Lower lobe of right lung (tissue), 2 donors: ENCODE data around the gene ZNF333. TPM values are rescaled to one million over a fixed set of nuclear protein-coding genes. Genes with fewer than 3 reads are reported as not detected.

ENCODE experiments used
- ATAC-seq, 2 donors: fragments of 200-7000 bp; cut with Tn5 transposase; one replicate each; pipeline ENCODE4 v1.9.1; 2020 to 2022; ENCODE audit warnings: mild to moderate bottlenecking in 2 of 2, moderate library complexity in 2 of 2
- DNase-seq: peaks from one replicate; pipeline ENCODE4 v3.0.0-alpha.2; 2020
- H3K27ac ChIP-seq: fragments of 200-600 bp; one replicate; pipeline ENCODE4 v1.8.0; 2022
- H3K27me3 ChIP-seq: fragments of 200-600 bp; one replicate; pipeline ENCODE4 v1.8.0; 2022; ENCODE audit warnings: low read depth
- H3K36me3 ChIP-seq: fragments of 200-600 bp; one replicate; pipeline ENCODE4 v1.8.0; 2022; ENCODE audit warnings: mild to moderate bottlenecking
- H3K4me1 ChIP-seq: fragments of 200-600 bp; one replicate; pipeline ENCODE4 v1.8.0; 2022
- H3K4me3 ChIP-seq: fragments of 200-600 bp; one replicate; pipeline ENCODE4 v1.8.0; 2022; ENCODE audit warnings: mild to moderate bottlenecking
- H3K9me3 ChIP-seq: fragments of 200-600 bp; one replicate; pipeline ENCODE4 v1.8.0; 2022
- CTCF ChIP-seq: fragments of 200-600 bp; IDR thresholded peaks from one replicate; pipeline ENCODE4 v1.8.0; 2022; ENCODE audit warnings: antibody characterized with exemption, mild to moderate bottlenecking
- intact Hi-C: fragments of 100-400 bp; cut with DNase I; formaldehyde crosslinking; loops from one replicate; pipeline ENCODE4 v1.11.0; 2022
- long read RNA-seq: library from polyadenylated mRNA; unstranded; transcript quantifications from one replicate; pipeline ENCODE4 v2.0.0, GENCODE V29; 2021
- total RNA-seq: library from RNA; stranded (reverse); fragmentation: NEBNext Ultra II Directional; extraction: Animal tissue kit (Norgen Biotek cat#: 25700); gene quantifications from one replicate; pipeline ENCODE4 v1.2.1, GENCODE V29; 2021
- donor health status: DM: no; HTN: yes; CAD: no; lungs with severe emphysema.

The ZNF333 gene
- 20.0 TPM for total RNA-seq
- long read RNA-seq, full-length matches to known transcripts = 7 of 21 reads
- long read RNA-seq, partial matches to known transcripts = 6 of 21 reads
- long read RNA-seq, other reads (novel, unspliced or antisense) = 8 of 21 reads

DNA sequence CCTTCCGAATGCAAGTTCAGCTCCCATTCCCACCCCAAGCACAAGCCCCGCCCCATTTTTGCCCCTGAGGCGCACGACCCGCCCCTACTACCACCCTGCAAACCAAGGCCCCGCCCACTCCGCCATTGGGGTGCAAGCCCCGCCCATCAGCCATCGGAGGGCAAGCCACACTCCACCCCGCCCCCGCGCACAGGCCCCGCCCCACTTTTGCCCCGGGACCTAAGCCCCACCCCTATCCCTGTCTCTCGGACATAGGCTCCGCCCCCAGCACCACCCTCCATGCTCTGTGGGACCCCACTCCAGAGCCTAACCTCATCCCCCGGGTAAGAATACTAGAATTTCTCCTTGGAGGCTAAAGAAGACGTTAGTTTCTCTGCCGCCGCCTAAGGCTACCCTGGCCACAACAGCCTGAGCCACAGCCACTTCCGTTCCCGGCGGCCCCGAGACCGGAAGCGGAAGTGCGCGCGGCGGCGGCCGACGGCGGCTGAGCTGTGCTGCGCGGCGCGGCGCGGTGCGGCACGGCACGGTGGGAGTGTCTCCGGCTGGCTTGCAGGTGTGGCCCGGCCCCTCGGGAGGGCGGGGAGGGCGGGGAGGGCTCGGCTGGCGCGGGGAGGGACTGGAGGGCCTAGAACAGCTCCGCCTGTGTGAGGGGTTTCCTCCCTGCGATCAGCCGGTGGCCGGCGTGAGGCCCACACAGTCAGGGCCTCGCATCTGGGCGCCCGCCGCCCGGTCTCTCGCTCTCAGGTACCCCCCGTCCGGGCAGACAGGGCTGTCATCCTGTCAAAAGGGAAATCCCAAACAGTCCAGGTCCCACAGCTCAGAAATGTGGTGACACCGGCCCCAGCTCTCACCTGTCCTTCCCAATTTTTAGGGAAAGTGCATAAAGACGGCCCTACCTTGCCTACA lies at the start of gene ZNF333:
Gene ZNF333 (plus strand): TSS at position 451 of the 906 bp plus-strand sequence. CDS start 3,444 bp downstream, outside the sequence.
- H3K4me1 ChIP-seq = peaks cover 17% of the 10 kb centered on the region
- no peak for TF ChIP-seq CTCF
- H3K27ac ChIP-seq = peak within 1 kb of the TSS; percentile 96
- H3K36me3 ChIP-seq = peaks cover 13% of the 10 kb centered on the region
- intact Hi-C loops = no loop called here
- no peaks in the 10 kb centered on the region for H3K27me3 ChIP-seq
- H3K9me3 ChIP-seq = no peaks in the 10 kb centered on the region
- ATAC-seq (peak; percentile 99), DNase-seq (peak; percentile 98)
- peak within 1 kb of the TSS; percentile 85 for H3K4me3 ChIP-seq

GRCh38 chr19:14648506-14648905 lies 41.3 kb upstream of the ZNF333 start:
- no peak for TF ChIP-seq CTCF
- peaks cover 5% of the 10 kb centered on the region for H3K27me3 ChIP-seq
- no peak overlapping the region for H3K27ac ChIP-seq
- intact Hi-C loops = no loop called here
- no peaks in the 10 kb centered on the region for H3K4me1 ChIP-seq
- H3K9me3 ChIP-seq = no peaks in the 10 kb centered on the region
- no peak overlapping the region for H3K4me3 ChIP-seq
- H3K36me3 ChIP-seq = no peaks in the 10 kb centered on the region
- no peak for ATAC-seq
- DNase-seq = no peak

DNA sequence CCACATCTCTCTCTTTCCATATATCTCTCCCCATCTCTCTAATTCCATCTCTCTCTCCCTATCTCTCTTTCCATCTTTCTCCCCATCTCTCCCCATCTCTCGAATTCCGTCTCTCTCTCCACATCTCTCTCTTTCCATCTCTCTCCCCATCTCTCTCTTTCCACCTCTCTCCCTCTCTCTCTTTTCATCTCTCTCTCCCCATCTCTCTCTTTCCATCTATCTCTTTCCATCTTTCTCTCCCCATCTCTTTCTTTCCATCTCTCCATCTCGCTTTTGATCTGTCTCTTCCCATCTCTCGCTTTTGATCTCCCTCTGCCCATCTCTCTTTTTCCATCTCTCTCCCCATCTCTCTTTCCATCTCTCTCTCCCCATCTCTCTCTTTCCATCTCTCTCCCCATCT lies 40.8 kb upstream of the ZNF333 start:
- DNase-seq (no peak), ATAC-seq (no peak)
- Histone ChIP-seq H3K9me3 (no peaks in the 10 kb centered on the region), H3K27ac (no peak overlapping the region), H3K4me3 (no peak overlapping the region), H3K4me1 (no peaks in the 10 kb centered on the region), H3K27me3 (peaks cover 5% of the 10 kb centered on the region), H3K36me3 (no peaks in the 10 kb centered on the region)
- intact Hi-C loops = no loop called here
- no peak for TF ChIP-seq CTCF

DNA sequence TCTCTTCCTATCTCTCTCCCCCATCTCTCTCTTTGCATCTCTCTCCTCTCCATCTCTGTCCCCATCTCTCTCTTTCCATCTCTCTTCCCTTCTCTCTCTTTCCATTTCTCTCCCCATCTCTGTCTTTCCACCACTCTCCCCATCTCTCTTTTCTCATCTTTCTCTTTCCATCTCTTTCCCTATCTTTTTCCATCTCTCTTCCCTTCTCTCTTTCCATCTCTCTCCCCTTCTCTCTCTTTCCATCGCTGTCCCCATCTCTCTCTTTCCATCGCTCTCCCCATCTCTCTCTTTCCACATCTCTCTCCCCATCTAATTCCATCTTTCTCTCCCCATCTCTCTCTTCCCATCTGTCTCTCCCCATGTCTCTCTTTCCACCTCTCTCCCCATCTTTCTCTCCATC lies 39.7 kb upstream of the ZNF333 start:
- Histone ChIP-seq H3K4me1 (no peaks in the 10 kb centered on the region), H3K9me3 (no peaks in the 10 kb centered on the region), H3K4me3 (no peak overlapping the region), H3K27ac (no peak overlapping the region), H3K36me3 (no peaks in the 10 kb centered on the region), H3K27me3 (peaks cover 6% of the 10 kb centered on the region)
- ATAC-seq (no peak), DNase-seq (no peak)
- intact Hi-C loops = no loop called here
- no peak for TF ChIP-seq CTCF

- H3K27ac ChIP-seq = no peak overlapping the region
- no peak for TF ChIP-seq CTCF
- H3K4me3 ChIP-seq = no peak overlapping the region
- intact Hi-C loops = no loop called here
- H3K4me1 ChIP-seq = no peaks in the 10 kb centered on the region
- H3K27me3 ChIP-seq = peaks cover 11% of the 10 kb centered on the region
- DNase-seq = no peak
- no peaks in the 10 kb centered on the region for H3K36me3 ChIP-seq
- no peaks in the 10 kb centered on the region for H3K9me3 ChIP-seq
- no peak for ATAC-seq
Observed at GRCh38 chr19:14654786-14655560, 34.9 kb upstream of the ZNF333 start.
